ENCODE measurements around the gene BMX. TPM values are rescaled to one million over a fixed set of nuclear protein-coding genes. Genes with fewer than 3 reads are reported as not detected.
A peak's percentile ranks its signal among the peaks of the same experiment; 100 is the strongest.

BMX gene
- total and polyA plus RNA-seq, 9 of the 15 experiments (the other 6 are each of a cell fraction or from before 2014, with no cell fraction given), result 0.45 to 4.2 (median 1.8) TPM

GRCh38 chrX:15530318-15530717 is 29.7 kb downstream of the BMX start:
- 5% methylated on average over 6 of the region's 6 CpGs for WGBS (ENCODE audit: insufficient coverage, low coverage, missing lambda C conversion rate)
- in situ Hi-C loops (cut with MboI), result no loop called here
- peak overlapping the region; percentile 67 for H3K4me2 ChIP-seq (ENCODE audit: insufficient read depth, low read length)
- H2AFZ ChIP-seq (ENCODE audit: low read depth, low read length), result peak overlapping the region; percentile 95
- no peaks in the 10 kb centered on the region for H3K27me3 ChIP-seq (ENCODE audit: control insufficient read depth in 2 of 2, insufficient read depth in 2 of 2, low read length in 2 of 2)
- H3K4me3 ChIP-seq, result no peak overlapping the region
- DNase-seq (ENCODE audit: extremely low read depth in 1 of 4, low spot score in 3 of 4) (peak; percentile 61 to 84 (median 66)), FAIRE-seq (peak; percentile 95), ATAC-seq (peak; percentile 99)
- BruUV-seq (replicated peaks), result no TSS peak
- H3K79me2 ChIP-seq (ENCODE audit: control insufficient read depth, insufficient read depth, low read length), result no peaks in the 10 kb centered on the region
- peak overlapping the region; percentile 44 to 65; a peak in 3 of 4 replicates for H3K9ac ChIP-seq (ENCODE audit: insufficient read depth in 1 of 2, low read depth in 2 of 2, low read length in 2 of 2)
- H3K36me3 ChIP-seq (ENCODE audit: control insufficient read depth, insufficient read depth, low read length), result no peaks in the 10 kb centered on the region
- H4K20me1 ChIP-seq (replicated peaks; ENCODE audit: control insufficient read depth, insufficient read depth, low read length), result no peaks in the 10 kb centered on the region
- H3K27ac ChIP-seq (ENCODE audit: extremely low read depth, low read depth, low read length), result peak overlapping the region; percentile 73
- intact Hi-C loops (cut with micrococcal nuclease), result no loop called here
- POLR2A ChIA-PET, result interaction anchor here (0.7 to 1.4 kb wide), 4 partner anchors 9 to 37 kb away, joined by 3 to 8 read pairs (median 4); partner anchors contain the start of gene PIR
- no peaks in the 10 kb centered on the region for H3K9me3 ChIP-seq (replicated peaks; ENCODE audit: control insufficient read depth, insufficient read depth, low read depth, low read length)
- H3K9me1 ChIP-seq (ENCODE audit: control insufficient read depth, insufficient read depth, low read length), result no peaks in the 10 kb centered on the region
- CTCF ChIA-PET (ENCODE audit: low intra/inter-chr PET ratio), result no interaction called here
- H3K4me1 ChIP-seq (replicated peaks in 1 of 2; ENCODE audit: control insufficient read depth in 2 of 2, insufficient read depth in 2 of 2, low read length in 2 of 2), result peaks cover 12% of the 10 kb centered on the region in 2 experiments; a peak in 4 of 5 replicates
- TF ChIP-seq ZNF655 (CRISPR knock-in tag; IDR thresholded peaks at IDR 0.05) (no peak), CCNT2 (IDR thresholded peaks at IDR 0.05; ENCODE audit: borderline replicate concordance, extremely low read depth, insufficient read length, low read depth, low read length) (no peak), MEF2D (tag; conservative IDR thresholded peaks at IDR 0.05; ENCODE audit: low read depth) (no peak), PKNOX1 (IDR thresholded peaks at IDR 0.05) (peak; percentile 93), VEZF1 (CRISPR knock-in tag; IDR thresholded peaks at IDR 0.05) (peak; percentile 33; the same call in 1 of the 2 replicates), MEIS2 (IDR thresholded peaks at IDR 0.05; ENCODE audit: partially characterized antibody) (peak; percentile 97), CBX2 (IDR thresholded peaks at IDR 0.05; ENCODE audit: insufficient read depth, low read length, poor library complexity, severe bottlenecking) (no peak), NCOA2 (IDR thresholded peaks at IDR 0.05; ENCODE audit: partially characterized antibody in 2 of 2) (no peak), ZNF24 (IDR thresholded peaks at IDR 0.05) (no peak), RBFOX2 (IDR thresholded peaks at IDR 0.05; ENCODE audit: low read depth, low read length) (0 out of 2 replicates have a peak, but pooled peaks have one; percentile 21), ZKSCAN3 (CRISPR knock-in tag; IDR thresholded peaks at IDR 0.05) (no peak), PML (IDR thresholded peaks at IDR 0.05; ENCODE audit: low read length) (0 out of 2 replicates have a peak, but pooled peaks have one; percentile 24), LARP7 (IDR thresholded peaks at IDR 0.05) (no peak), FOSL1 (tag; conservative IDR thresholded peaks at IDR 0.05) (0 out of 2 replicates have a peak, but pooled peaks have one; percentile 27), FOXA3 (CRISPR knock-in tag; conservative IDR thresholded peaks at IDR 0.05 in 1 of 2, IDR thresholded peaks at IDR 0.05 in 1 of 2) (no peak), MAZ (CRISPR knock-in tag; conservative IDR thresholded peaks at IDR 0.05 in 1 of 2, IDR thresholded peaks at IDR 0.05 in 1 of 2) (0 out of 4 replicates have a peak, but pooled peaks of 1 of the 2 experiments have one; percentile 21), IFI16 (CRISPR knock-in tag; IDR thresholded peaks at IDR 0.05) (no peak), JUND (IDR thresholded peaks at IDR 0.05; ENCODE audit: borderline replicate concordance, low read depth, low read length) (no peak), JUND (tag; IDR thresholded peaks at IDR 0.05; ENCODE audit: borderline replicate concordance, low read depth, low read length) (peak; percentile 17; the same call in 1 of the 3 replicates), L3MBTL2 (IDR thresholded peaks at IDR 0.05) (peak; percentile 72)
